Measurements from ENCODE around the gene KRTAP12-4. TPM values are rescaled to one million over a fixed set of nuclear protein-coding genes. Genes with fewer than 3 reads are reported as not detected.

Gene KRTAP12-4, protein sequence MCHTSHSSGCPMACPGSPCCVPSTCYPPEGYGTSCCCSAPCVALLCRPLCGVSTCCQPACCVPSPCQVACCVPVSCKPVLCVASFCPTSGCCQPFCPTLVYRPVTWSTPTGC
- not detected in 5 replicates for total RNA-seq (2022; extraction: Qiagen RNA extraction)

DNA sequence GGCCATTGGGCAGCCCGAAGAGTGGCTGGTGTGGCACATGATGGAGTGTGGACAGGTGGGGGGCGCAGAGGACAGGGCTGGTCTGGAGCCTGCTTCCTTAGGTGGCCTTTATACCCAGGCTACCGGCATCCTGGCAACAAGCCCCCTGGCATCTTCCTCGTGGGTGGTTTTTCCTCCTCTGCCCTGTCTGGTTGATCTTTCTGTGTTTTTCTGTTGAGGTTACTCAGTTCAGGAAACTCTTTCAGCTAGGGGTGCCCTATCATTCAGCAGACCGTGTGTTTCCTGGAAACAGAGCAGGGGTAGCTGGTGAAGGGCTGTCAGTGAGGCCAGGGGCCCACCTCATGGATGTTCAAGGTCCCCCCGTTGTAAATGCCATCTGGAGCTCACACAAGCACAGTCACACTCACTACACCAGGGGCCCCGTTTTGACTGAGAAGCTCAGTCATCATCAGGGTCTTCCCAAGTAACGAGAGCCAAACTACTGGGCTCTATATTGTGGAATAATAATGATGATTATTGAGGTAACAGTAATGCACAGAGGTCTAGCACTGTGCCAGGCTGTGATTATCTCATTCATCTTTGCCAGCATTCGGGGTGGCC, at the start of gene KRTAP12-4:
Gene KRTAP12-4 (minus strand): TSS at position 84 of the 600 bp plus-strand sequence. CDS start 45 bp downstream, at position 39.

DNA sequence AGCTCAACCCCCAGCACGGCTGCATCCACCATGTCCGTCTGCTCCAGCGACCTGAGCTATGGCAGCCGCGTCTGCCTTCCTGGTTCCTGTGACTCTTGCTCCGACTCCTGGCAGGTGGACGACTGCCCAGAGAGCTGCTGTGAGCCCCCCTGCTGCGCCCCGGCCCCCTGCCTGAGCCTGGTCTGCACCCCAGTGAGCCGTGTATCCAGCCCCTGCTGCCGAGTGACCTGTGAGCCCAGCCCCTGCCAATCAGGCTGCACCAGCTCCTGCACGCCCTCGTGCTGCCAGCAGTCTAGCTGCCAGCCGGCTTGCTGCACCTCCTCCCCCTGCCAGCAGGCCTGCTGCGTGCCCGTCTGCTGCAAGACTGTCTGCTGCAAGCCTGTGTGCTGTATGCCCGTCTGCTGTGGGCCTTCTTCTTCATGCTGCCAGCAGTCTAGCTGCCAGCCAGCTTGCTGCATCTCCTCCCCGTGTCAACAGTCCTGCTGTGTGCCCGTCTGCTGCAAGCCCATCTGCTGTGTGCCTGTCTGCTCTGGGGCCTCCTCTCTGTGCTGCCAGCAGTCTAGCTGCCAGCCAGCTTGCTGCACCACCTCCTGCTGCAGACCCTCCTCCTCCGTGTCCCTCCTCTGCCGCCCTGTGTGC, 42.8 kb upstream of the KRTAP12-4 start, which contains the start of gene KRTAP10-12:
Gene KRTAP10-12 (plus strand): TSS at position 1 of the 639 bp plus-strand sequence. CDS start 30 bp downstream, at position 31.

DNA sequence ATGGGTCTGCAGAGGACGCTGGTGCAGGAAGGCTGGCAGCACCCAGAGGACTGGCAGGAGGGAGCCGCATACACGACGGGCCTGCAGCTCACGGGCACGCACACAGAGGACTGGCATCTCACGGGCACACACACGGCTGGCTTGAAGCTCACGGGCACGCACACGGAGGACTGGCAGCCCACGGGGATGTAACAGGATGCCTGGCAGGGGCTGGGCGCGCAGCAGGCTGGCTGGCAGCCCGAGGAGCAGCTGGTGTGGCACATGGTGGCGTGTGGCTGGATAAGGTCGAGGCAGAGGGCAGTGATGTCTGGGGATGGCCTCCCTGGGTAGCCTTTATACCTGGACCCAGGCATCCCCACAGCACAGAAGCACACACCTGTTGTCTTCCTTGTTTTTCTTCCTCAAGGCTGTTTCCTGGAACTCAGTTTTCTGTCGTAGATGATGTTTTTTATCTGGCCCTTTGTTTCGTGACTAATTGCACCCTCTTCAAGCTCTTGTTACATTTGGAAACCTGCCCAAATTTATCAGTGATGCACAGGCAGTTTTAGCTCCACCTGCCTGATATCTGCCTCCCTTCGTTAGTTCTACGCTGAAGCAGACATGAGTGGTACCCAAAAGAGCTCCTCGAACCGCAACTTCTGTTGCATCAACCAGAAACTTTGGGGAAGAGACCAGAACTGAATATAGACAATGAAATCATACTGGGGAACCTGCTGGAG, 27.6 kb upstream of the KRTAP12-4 start, which contains the start of gene KRTAP12-1:
Gene KRTAP12-1 (minus strand): TSS at position 303 of the 719 bp plus-strand sequence. CDS start 40 bp downstream, at position 263.

DNA sequence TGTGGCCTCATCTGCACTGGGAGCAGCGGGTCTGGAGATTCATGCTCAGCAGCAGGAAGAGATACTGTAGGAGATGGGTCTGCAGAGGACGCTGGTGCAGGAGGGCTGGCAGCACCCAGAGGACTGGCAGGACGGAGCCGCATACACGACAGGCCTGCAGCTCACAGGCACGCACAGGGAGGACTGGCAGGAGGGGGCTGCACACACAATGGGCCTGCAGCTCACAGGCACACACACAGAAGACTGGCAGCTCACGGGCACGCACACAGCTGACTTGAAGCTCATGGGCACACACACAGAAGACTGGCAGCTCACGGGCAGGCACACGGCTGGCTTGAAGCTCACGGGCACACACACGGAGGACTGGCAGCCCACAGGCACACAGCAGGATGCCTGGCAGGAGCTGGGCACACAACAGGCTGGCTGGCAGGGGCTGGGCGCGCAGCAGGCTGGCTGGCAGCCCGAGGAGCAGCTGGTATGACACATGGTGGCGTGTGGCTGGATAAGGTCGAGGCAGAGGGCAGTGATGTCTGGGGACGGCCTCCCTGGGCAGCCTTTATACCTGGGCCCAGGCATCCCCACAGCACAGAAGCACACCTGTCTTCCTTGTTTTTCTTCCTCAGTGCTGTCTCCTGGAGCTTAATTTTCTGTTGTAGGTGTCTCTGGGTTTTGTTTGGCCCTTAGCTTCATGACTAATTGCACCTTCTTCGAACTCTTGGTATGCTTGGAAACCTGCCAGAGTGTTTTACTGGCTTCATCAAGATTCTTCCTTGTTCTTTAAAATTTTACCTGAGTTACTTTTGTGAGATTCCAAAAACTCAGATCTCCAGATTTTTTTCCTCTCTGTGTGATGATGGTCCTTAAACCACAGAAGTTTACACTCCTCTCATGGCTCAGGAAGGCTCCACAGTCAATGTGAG, 12.2 kb upstream of the KRTAP12-4 start, which contains the start of gene KRTAP12-2:
Gene KRTAP12-2 (minus strand): TSS at position 527 of the 920 bp plus-strand sequence. CDS start 41 bp downstream, at position 486.

DNA sequence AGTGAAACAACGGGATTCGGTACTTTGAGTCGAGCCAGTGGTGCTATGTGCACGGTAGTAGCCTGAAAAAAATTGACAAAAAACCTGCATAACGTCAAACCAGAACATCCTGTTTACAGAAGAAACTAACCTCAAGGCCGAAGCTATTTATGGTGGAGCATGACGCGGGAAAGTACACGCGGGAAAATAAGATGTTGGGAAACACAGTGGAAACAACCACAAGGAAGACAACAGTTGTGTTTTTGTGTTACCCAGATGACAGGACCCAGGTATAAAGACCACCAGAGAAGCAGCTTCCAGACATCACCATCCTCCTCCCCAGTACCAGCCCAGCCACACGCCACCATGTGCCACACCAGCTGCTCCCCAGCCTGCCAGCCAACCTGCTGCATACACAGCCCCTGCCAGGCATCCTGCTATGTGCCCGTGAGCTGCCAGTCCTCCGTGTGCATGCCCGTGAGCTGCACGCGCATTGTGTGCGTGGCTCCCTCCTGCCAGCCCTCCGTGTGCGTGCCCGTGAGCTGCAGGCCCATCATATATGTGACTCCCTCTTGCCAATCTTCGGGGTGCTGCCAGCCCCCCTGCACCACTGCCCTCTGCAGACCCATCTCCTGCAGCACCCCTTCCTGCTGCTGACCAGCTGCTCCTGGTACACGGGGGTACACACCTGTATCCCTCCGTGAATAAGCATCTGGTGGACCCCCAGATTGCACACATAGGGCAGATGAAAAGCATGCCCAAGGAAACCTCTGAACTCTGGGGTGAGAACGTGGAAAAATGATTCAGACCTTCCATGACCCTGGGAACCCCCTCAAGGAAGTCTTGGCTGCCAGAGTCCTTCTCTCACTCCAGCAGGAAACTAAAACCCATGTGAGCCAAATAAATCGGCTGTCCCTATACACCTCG, 3.4 kb upstream of the KRTAP12-4 start, which contains the start of gene KRTAP12-3:
Gene KRTAP12-3 (plus strand): TSS at position 298 of the 906 bp plus-strand sequence. CDS start 48 bp downstream, at position 346.

DNA sequence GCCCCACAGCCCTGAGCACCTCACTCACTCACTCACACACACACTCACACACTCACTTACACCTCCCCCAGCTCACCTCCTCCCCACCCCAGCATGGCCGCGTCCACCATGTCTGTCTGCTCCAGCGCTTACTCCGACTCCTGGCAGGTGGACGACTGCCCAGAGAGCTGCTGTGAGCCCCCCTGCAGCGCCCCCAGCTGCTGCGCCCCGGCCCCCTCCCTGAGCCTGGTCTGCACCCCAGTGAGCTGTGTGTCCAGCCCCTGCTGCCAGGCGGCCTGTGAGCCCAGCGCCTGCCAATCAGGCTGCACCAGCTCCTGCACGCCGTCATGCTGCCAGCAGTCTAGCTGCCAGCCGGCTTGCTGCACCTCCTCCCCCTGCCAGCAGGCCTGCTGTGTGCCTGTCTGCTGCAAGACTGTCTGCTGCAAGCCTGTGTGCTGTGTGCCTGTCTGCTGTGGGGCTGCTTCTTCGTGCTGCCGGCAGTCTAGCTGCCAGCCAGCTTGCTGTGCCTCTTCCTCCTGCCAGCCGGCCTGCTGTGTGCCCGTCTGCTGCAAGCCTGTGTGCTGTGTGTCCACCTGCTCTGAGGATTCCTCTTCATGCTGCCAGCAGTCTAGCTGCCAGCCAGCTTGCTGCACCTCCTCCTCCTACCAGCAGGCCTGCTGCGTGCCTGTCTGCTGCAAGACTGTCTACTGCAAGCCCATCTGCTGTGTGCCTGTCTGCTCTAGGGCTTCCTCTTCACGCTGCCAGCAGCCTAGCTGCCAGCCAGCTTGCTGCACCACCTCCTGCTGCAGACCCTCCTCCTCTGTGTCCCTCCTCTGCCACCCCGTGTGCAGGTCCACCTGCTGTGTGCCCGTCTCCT, 7.9 kb downstream of the KRTAP12-4 start, which contains the start of gene KRTAP10-11:
Gene KRTAP10-11 (plus strand): TSS at position 49 of the 856 bp plus-strand sequence. CDS start 45 bp downstream, at position 94.

DNA sequence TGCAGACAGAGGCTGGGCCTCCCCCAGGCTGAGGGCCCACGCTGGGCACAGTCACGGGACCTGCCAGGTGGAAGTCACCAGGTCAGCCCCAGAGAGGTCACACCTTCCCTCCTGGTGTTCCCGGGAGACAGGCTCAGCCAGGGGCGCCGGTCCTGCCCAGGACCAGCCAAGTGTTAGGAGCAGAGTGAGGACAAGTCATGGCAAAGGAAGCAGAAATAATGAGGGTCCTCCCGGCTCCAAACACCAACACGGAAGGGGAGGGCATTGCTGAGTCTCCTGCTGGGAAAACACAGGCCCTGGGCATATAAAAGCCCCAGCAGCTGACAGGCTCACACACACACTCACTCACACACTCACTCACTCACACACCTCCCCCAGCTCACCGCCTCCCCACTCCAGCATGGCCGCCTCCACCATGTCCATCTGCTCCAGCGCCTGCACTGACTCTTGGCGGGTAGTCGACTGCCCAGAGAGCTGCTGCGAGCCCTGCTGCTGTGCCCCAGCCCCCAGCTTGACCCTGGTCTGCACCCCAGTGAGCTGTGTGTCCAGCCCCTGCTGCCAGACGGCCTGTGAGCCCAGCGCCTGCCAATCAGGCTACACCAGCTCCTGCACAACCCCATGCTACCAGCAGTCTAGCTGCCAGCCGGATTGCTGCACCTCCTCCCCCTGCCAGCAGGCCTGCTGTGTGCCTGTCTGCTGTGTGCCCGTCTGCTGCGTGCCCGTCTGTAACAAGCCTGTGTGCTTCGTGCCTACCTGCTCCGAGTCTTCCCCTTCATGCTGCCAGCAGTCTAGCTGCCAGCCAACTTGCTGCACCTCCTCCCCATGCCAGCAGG, 17.2 kb downstream of the KRTAP12-4 start, which contains the start of gene KRTAP10-10:
Gene KRTAP10-10 (plus strand): TSS at position 339 of the 833 bp plus-strand sequence. CDS start 62 bp downstream, at position 401.

DNA sequence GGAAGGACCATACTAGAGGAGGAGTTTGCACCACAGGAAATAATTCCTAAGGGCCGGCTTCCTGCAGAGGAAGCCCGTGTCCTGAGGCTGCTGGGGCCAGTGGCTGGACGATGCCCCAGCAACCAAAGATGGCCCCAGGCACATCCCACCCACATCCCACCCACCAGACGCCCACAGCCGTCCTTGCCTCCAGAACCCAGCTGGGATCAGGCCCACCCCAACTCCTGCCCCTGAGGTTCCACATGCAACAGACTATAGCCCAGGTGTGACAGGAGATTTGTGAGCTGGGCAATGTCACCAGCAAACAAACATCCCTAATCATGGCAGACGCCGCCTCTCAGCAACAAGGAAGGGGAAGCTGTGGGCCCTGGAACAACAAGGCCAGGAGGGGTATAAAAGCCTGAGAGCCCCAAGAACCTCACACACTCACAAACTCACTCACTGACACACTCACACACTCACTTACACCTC, 27.8 kb downstream of the KRTAP12-4 start, which contains the start of gene KRTAP10-9:
Gene KRTAP10-9 (plus strand): TSS at position 421 of the 471 bp plus-strand sequence. CDS start 79 bp downstream, outside the sequence.

DNA sequence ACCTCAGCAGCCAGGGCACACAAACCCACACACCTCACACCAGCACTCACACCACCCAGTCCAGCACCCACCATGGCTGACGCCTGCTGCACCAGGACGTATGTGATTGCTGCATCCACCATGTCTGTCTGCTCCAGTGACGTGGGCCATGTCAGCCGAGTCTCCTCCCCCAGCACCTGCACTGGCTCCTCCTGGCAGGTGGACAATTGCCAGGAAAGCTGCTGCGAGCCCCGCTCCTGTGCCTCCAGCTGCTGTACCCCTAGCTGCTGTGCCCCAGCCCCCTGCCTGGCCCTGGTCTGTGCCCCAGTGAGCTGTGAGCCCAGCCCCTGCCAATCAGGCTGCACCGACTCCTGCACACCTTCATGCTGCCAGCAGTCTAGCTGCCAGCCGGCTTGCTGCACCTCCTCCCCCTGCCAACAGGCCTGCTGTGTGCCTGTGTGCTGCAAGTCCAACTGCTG, 42.4 kb downstream of the KRTAP12-4 start, which contains the start of gene KRTAP10-8:
Gene KRTAP10-8 (plus strand): TSS at position 51 of the 458 bp plus-strand sequence. CDS start 22 bp downstream, at position 73.

Other genes with a start within 250 kb of the KRTAP12-4 start
- gene LRRC3, start 199.1 kb downstream of the KRTAP12-4 start, total RNA-seq (2022; extraction: Qiagen RNA extraction) = 1.5 to 2.3 TPM (median 2.1 TPM) in 5 replicates
- not detected in 5 replicates for gene KRTAP10-1, start 114.5 kb downstream of the KRTAP12-4 start, total RNA-seq (2022; extraction: Qiagen RNA extraction)
- gene KRTAP10-2, start 103.2 kb downstream of the KRTAP12-4 start, total RNA-seq (2022; extraction: Qiagen RNA extraction) = not detected in 5 replicates
- gene KRTAP10-3, start 95.9 kb downstream of the KRTAP12-4 start, total RNA-seq (2022; extraction: Qiagen RNA extraction) = not detected in 5 replicates
- not detected in 5 replicates for gene KRTAP10-4, start 80.9 kb downstream of the KRTAP12-4 start, total RNA-seq (2022; extraction: Qiagen RNA extraction)
- not detected in 5 replicates for gene KRTAP10-5, start 74.1 kb downstream of the KRTAP12-4 start, total RNA-seq (2022; extraction: Qiagen RNA extraction)
- gene KRTAP10-6, start 62.2 kb downstream of the KRTAP12-4 start, total RNA-seq (2022; extraction: Qiagen RNA extraction) = not detected in 5 replicates
- not detected in 5 replicates for gene KRTAP10-7, start 54.1 kb downstream of the KRTAP12-4 start, total RNA-seq (2022; extraction: Qiagen RNA extraction)
- gene KRTAP10-8, start 42.6 kb downstream of the KRTAP12-4 start, total RNA-seq (2022; extraction: Qiagen RNA extraction) = not detected in 5 replicates
- not detected in 5 replicates for gene KRTAP10-9, start 27.6 kb downstream of the KRTAP12-4 start, total RNA-seq (2022; extraction: Qiagen RNA extraction)
- gene KRTAP10-10, start 17.3 kb downstream of the KRTAP12-4 start, total RNA-seq (2022; extraction: Qiagen RNA extraction) = not detected in 5 replicates
- not detected in 5 replicates for gene KRTAP10-11, start 8.2 kb downstream of the KRTAP12-4 start, total RNA-seq (2022; extraction: Qiagen RNA extraction)
- gene KRTAP12-3, start 3.3 kb upstream of the KRTAP12-4 start, total RNA-seq (2022; extraction: Qiagen RNA extraction) = not detected in 5 replicates
- not detected in 5 replicates for gene KRTAP12-2, start 12.3 kb upstream of the KRTAP12-4 start, total RNA-seq (2022; extraction: Qiagen RNA extraction)
- gene KRTAP12-1, start 27.5 kb upstream of the KRTAP12-4 start, total RNA-seq (2022; extraction: Qiagen RNA extraction) = not detected in 5 replicates
- gene KRTAP10-12, start 42.5 kb upstream of the KRTAP12-4 start, total RNA-seq (2022; extraction: Qiagen RNA extraction) = not detected in 5 replicates
- gene TSPEAR, start 56.9 kb upstream of the KRTAP12-4 start, total RNA-seq (2022; extraction: Qiagen RNA extraction) = not detected in 5 replicates
- gene UBE2G2, start 147.2 kb upstream of the KRTAP12-4 start, total RNA-seq (2022; extraction: Qiagen RNA extraction) = 29.4 to 38.6 TPM (median 32.5 TPM) in 5 replicates
- 58.7 to 71.6 TPM (median 69.0 TPM) in 5 replicates for gene SUMO3, start 163.4 kb upstream of the KRTAP12-4 start, total RNA-seq (2022; extraction: Qiagen RNA extraction)
- 86.5 to 99.6 TPM (median 97.4 TPM) in 5 replicates for gene PTTG1IP, start 219.0 kb upstream of the KRTAP12-4 start, total RNA-seq (2022; extraction: Qiagen RNA extraction)